HG03108 (cell line): ENCODE results near the gene NPAS2.

Source experiments
- ATAC-seq: cut with Tn5 transposase; IDR thresholded peaks from one replicate; pipeline ENCODE4 v1.9.1; 2021; ENCODE audit warnings: moderate library complexity; ENCODE audit not compliant: unreplicated experiment

NPAS2 gene

DNA sequence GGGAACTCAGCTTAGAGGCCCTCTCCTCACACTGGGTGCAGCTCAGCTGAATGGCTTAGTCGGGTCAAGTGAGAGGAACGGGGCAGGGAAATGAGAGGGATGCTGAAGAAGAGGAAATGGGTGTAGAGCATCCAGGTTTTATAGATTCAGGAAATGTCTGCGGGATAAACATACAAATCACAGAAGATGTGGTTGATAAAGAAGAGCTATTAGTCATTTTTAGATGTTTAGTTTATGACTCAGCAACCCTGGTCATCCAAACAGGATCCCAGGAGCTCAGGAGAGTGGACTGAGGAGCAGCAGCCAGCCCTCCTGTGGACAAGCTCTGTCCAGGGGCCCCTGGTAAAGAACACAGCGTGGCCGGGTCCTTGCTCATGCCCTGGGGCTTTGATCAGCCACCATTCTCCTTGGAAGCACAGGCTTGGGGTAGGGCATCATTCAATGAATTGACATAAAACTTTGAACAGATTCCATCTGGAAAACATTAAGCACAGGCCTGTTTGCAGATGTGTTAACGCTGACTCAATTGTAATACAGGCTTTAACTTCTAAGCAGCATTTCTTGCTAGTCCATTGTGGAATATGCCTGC lies 83.0 kb downstream of the NPAS2 start:
- no peak for ATAC-seq

DNA sequence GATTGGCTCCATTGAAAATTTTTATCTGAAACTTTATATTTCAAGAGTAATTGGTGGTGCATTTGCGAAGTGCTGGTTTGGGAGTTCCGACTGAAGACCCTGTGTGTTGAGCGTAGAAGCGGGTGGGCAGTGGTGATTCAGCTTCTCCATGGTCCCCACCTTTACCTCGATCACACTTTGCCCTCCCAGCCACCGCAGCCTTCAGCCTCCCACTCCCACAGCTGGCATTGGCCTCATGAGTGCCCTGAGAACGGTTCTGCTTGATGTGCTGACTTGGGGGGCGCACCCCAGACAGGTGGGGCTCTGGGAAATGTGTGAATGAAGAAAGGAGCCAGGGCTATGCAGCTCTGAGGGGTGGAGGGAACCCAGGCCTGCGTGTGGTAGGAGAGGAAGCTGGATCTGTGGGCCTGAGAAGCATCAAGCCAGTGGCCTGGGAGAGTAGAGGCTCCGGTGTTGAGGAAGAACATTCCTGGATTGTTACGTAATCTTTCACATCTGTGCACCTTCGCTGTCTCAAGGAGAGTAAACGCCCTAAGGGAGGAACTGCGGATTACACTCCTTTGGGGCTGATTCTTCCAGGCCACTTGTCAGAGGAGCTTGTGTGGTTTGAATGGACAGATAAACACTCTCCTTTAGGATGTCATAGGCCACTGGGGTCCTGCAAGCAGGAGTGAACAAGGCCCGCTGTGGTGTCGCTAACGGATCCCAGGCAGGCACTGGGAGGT lies 83.8 kb downstream of the NPAS2 start:
- ATAC-seq: no peak

DNA sequence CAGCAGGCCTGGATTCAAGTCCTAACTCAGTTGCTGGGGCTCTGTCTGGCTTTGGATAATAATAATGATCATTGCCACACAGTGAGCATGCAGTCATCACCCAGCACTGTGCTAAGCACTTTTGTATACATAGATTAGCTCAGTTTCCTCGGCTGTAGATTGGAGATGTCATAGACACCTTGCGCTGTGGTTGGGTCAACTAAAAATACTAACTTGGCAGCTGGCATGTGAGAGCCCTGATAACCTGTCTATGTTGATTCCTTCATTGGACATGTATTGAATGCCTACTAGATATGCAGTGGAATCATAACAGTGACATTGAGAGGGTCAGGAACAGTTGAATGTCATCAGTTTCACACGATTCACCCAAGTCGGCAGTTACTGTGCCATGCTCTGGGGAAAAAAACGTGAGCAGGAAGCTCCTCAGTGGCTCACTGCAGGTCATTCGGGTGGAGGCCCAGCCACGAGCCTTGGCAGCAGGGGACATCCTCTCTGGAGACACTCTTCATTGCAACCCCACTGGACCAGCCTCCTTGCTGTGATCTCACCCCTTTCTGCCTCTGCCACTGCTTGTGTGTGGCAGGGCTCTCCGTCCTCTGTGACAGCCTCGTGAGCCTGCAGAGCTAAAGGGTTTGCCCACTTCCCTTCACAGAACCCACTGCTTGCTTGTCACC lies 85.3 kb downstream of the NPAS2 start:
- no peak for ATAC-seq

DNA sequence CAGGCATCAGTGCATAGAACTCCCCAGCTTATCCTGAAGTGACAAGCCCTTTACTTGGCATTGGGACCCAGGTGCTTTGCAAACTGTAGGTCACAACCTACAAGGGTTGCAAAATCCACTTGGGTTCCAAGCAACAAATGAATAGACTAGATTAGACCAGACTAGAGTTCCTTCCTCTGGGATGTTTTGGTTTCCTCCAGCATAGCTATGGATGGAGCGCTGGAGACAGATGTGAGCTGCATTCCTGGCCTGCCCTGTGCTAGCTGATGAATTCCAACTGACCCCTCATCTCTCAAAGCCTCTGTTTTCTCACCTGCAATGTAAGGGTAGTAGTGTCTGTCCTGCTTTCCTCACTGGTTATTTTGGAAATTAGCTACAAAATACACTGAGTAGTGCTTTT lies 86.2 kb downstream of the NPAS2 start:
- no peak for ATAC-seq

DNA sequence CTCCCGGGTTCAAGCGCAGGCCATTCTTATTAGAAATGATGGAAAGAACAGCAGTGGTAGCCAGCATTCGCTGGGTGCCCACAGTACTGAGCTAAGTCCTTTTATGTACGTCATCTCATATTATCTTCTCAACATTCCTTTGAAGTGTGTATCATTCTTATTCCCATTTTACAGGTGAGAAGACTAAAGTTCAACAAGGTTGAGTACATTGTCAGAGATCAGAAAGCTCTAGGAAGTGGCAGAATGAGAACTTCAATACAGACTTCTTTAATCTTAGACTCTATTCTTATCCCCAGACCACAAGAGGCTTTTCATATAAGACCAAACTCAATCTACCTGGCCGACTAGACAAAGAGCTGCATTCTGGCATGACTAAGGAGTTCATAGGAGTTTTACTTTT lies 86.7 kb downstream of the NPAS2 start:
- ATAC-seq: no peak

DNA sequence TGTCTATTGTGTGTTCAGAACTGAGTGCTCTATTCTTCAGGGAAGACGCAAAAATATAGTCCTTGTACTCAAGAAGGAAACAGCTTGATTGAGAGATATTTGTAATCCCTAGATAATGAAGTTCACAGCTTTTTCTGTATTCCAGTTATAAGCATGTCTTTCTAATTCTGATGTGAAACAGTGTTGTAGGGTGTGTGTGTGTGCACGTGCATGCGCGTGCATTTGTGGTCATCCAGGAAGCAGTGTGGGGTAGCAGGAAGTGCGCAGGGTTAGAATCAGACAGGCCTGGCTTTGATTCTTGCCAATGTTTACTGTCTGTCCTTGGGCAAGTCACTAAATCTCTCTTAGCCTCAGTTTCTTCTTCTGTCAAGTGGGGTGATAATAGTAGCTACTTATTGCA lies 87.9 kb downstream of the NPAS2 start:
- no peak for ATAC-seq

DNA sequence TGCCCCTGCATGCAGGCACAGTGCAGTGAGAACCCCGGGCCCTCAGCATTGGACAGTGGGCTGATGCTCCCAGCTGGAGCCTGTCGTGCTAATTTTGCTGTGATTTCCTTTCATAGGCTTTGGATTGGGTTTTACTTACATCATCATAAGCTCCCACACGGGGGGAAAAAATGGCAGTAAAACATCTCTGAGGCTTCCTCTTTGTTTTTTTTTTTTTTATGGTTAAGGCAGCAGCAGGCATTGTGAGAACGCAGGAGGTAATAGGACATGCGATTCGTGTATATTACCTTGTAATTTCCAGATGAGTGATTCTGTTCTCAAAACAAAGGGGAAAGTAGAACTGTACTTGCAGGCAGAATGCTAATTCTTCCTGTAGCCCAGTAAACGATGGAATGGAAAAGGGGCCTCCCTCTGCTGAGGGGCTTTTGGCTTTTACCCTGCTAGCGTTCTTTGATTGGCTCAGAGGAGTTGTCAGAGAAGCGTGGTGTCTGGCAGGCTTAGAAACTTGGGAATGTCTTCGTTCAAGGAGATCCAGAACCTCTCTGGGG lies 89.7 kb downstream of the NPAS2 start:
- no peak for ATAC-seq

DNA sequence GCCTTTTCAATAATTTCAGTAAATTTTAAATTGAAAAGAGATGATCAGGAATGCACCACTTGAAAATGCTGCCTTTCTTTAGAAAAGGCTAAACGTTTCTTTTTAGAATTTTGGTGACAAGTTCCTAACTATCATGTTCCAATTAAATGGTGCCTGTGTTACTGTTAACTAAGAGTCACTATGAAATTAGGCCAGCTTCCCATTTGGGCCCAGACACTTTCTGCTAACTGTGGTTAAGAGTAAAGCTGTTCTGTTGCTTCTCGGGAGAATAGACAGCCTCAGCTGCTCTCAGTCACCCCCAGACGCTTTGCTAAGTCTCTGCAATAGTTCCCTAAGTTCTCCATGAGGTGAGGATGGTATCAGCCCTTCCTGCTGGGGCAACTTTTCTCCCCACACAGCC lies 90.2 kb downstream of the NPAS2 start:
- ATAC-seq: no peak

DNA sequence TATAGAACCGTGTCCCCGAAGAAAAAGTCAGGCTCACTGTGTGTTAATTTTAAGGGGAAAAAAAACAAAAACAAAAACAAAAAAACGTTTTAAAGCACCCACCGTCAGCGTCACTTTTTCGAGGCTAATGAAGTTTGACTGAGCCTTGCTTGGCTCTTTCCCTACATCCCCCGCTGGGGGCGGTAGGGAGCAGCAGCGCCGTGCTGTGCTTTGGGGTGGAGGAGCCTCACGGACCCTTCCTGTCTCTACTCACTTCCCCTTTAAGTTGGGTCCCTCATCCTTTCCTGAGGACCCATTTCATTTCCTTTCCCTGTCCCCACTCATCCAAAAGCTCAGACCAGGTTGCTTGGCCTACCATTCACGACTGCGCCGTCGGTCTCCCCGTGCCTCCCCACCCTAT lies 99.4 kb downstream of the NPAS2 start:
- no peak for ATAC-seq

DNA sequence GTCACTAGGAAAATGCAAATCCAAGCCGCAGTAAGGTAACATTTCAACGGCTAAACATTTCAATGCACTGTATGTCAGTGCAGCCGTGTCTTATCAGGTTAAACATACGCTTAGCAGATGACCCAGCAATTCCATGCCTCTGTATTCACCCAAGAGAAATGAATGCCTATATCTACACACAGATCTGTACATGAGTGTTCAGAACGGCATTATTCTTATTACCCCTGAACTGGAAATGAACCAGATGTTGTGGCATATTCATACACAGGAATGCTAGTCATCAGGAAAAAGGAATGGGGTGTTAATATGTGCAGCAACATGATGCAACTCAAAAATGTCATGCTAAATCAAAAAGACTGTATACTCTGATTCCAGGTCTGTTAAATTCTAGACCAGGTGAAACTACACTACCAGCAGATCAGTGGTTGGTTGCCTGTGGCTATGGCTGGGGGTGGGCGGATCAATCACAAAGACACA lies 101.8 kb downstream of the NPAS2 start:
- ATAC-seq: no peak

DNA sequence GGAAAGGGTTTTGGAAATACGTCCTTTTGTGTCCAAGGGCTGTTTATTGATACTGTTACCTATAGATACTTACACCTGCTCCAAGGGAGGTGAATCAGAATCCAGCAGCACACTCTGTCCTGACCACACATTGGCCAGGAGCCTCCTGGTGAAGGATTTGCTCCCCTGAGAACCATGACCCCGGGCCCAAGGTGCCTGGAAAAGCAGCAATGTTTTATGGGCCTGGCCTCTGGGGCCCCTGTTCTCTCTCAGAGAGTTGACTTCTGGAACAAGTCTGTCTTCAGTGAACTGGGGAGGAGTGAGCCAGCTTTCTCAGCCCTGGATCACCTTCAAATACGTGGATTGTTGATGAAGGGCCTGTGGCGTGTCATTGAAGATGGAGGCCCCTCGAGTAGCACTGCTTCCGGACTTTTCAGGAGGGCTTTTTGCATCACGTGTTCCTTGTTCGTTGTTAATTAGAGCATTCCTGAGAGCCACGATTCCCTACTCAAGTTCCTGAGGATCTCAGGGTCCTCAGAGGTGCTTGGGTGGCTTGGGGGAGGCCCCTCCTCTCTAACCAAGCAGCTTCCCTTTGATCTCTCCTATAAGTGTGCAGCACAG lies 103.6 kb downstream of the NPAS2 start:
- no peak for ATAC-seq

DNA sequence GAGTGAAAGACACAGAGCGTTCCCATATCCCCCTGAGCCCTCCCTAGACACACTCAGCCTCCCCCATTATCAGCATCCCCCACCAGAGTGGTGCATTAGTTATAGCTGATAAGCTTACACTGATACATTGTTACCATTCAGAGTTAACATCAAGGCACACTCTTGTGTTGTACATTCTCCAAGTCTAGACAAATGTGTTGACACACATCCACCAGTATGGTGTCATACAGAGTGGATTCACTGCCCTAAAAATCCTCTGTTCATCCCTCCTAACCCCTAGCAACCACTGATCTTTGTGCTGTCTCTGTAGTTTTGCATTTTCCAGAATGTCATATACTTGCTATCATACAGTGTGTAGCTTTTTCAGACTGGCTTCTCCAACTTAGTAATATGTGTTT lies 104.2 kb downstream of the NPAS2 start:
- no peak for ATAC-seq

DNA sequence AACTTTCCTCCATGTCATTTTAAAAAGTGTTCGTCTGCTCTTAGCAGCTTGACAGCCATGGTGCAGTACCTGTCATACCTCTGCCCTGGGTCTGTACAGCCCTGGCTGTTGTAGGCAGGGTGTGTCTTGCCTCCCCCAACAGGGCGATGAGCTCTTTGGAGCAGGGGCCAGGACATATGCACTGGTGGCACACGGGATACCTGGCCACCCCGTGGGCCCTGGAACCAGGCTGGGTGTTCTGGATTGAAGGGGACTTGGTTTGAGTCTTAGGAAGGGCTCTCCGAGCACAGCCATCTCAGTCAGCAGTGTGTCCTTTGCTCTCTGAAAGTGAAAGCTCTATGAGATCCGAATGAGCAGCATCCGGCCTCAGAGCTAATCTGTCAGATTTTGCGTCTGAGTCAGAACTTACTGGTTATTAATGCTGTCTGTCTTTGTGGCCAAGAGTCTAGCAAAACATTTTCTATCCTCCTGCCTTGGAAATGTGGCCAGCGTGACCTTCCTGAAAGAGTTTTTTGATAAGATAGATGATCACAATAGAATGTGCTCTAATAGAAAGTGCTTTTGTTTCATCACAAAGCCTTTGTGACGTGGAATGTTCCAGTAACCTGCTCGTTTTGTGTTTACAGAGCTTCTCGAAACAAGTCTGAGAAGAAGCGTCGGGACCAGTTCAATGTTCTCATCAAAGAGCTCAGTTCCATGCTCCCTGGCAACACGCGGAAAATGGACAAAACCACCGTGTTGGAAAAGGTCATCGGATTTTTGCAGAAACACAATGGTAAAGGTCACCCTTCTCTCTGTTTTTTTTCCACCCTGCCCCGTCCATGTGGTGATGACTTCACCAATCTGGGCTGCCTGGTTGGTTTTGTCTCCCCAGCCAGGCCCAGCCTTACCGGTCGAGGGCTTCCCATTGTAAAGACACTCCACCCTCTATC lies 104.8 kb downstream of the NPAS2 start:
- peak; percentile 58 for ATAC-seq

DNA sequence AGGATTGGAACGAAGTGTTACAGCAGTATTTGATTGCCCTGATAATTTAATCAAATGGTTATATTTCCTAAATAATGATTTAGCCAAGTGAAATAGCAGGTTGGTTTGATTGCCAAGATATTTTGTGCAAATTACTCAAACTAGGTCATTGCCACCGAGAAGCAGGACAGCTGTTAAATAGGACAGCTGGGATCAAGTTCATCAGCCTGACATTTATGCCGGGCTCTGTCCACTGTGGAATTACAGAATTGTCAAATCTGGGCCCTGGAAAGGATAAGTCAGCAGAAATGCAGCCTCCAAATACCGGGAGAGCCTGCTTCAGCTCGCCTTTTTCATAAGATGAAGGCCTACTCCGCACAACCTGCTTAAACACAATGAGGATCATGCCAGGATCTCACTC lies 108.3 kb downstream of the NPAS2 start:
- no peak for ATAC-seq

DNA sequence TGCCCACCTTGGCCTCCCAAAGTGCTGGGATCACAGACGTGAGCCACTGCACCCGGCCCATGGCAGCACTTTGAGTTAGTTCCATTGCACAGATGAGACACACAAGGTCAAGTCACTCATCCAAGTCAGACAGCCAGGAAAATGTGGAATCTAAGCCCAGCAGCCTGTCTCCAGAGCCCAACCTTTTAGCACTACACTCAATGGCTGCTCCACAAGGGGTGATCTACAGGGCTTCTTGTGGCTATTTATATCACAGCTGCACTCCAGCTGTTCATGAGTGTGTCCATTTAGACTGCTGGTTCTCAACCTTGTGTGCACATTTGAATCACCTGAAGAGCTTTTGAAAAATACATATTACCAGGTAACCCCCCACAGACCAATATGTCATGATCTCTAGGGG lies 109.2 kb downstream of the NPAS2 start:
- ATAC-seq: no peak

DNA sequence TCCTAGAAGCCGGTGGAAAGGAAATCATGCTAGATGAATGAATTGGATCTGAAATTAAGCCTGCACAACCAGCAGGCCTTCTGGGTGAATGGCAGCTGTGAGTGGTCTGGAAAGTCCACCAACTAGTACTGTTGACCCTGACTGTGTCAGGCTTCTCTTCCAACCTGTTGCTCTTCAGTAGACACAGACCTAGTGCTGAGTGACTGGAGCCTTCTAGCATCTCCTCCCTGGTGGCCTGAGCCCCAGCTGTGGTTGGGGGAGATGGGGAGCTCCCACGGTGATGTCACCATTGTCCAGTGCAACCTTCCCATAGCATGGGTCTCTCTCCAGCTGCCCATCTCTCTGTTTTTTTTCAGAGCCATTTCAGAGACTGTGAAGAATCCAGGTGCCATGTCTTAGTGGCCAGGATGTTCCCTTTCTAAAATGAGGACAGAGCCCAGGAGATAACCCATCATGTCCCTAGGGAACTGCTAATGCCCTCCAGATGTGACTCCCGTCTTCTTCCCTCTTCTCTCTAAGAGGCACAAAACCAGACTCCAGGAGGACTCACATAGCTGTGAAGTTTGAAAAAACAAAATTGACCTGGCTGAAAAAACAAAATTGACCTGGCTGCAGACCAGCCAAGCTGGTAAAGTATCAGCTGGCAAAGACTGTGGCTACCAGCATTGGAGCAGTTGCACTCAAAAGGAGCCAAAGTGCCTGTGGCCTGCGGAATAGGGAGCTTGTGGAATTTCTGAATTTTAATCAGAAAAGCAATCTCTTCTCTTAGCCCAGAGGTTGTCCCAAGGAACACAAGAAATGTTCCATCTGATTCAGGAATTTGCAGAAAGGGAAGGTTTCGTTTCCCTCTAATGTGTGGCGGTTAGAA lies 114.8 kb downstream of the NPAS2 start:
- no peak for ATAC-seq

DNA sequence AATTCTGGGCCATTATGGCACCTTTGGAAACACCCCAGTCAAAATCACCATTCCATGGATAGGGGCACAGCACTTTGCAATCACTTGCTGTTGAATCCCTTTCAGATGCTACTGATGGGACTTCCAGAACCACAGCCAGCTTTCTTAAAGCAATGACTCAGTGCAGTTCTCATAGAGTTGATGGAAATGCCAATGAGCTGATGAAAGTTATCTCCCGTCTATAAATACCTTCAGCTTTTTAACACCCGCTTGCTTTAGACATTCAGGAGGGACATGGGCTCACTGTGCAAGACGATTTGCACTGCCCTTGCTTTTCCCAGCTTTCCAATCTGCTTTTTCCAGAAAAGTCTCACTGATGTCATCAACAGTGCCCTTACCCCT lies 115.4 kb downstream of the NPAS2 start:
- no peak for ATAC-seq

DNA sequence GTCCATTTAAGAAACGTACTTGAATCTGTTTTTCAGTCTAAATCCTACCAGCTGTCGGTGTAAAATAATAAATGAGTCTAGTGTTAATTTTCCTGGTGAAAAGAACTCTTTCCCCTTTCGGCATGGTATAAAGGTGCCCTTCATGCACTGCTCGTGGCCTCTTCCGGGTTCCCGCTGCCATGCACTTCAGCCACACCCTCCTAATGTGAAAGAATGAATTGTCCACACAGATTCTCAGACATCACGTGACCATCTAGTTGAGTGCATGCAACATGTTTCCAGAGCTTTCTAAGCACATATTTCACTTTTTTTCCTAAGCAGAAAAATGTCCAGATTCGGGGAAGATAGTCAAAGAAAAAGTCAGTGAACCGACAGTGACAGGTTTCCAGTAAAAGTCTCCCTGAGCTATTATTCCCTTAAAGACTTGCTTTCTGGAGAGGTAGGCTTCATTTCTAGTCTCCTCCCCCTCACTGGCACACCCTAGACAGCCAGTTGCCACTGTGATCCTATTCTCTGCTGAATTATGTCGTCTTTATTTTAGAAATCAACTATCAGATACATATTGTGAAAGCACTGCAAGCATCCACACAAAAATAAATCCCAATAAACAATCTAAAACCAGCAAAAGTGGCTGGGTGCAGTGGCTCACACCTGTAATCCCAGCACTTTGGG lies 116.3 kb downstream of the NPAS2 start:
- no peak for ATAC-seq

DNA sequence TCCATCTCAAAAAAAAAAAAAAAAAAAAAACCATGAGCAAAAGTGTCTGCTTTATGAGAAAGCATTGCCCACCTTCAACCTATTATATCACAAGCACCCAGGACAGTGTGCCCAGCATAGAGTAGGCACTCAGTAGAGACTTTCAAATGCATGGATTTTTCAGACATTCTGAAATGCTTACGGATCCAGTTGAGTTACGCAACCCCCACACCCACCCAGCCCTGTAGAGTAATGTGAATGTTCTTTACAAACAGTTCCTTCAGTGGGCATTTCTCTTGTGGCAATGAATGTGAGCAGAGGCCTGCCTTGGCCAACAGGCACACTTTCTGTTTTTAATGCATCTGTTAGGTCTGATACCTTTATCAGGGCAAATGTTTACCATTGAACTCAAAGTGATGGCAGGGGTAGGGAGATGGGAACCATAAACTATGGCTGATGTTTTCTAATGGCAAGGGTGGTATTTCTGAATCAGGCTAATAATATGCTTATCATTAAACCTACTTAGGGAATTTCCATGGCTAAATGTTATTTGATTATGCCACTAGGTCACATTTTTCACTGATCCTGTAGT lies 117.1 kb downstream of the NPAS2 start:
- ATAC-seq: no peak
